Endothelial cell of umbilical vein (primary cell): ENCODE results near the gene ATP6V1D. TPM values are rescaled to one million over a fixed set of nuclear protein-coding genes. Genes with fewer than 3 reads are reported as not detected.

ENCODE experiments used
- BruUV-seq: library from RNA; stranded (reverse); fragments of 400-500 nt; replicated peaks from 2 replicates; lab custom pipeline; 2021; lab: Mats Ljungman, UMichigan
- CTCF ChIA-PET: fragments of 300-600, 350-600 bp; sonication (Branson Sonifier 250); formaldehyde crosslinking; loops from one replicate; lab custom pipeline; 2021; ENCODE audit warnings: antibody characterized with exemption, inconsistent platforms; lab: Charles Lee
- POLR2A ChIA-PET: fragments of 300-600, 350-600 bp; sonication (Branson Sonifier 250); formaldehyde crosslinking; loops from one replicate; lab custom pipeline; 2021; ENCODE audit warnings: antibody characterized with exemption, inconsistent platforms; lab: Charles Lee
- DNase-seq: peaks from one replicate; pipeline ENCODE4 v3.0.0-alpha.2; 2011; ENCODE audit warnings: low read depth, low spot score
- FAIRE-seq: peaks from 2 replicates; lab custom pipeline; 2011; peaks lifted over from hg19 to GRCh38; lab: Jason Lieb, UNC
- H2AFZ ChIP-seq: 2 replicates; pipeline ENCODE4 v1.6.0; 2012; ENCODE audit warnings: low read depth, low read length, control low read depth, inconsistent platforms
- H3K27ac ChIP-seq: 2 replicates; pipeline ENCODE4 v1.5.1; 2011; ENCODE audit warnings: low read depth, mild to moderate bottlenecking, control low read depth, low read length, moderate library complexity; ENCODE audit not compliant: insufficient read depth
- H3K27me3 ChIP-seq, 2 experiments: 2 replicates each; pipeline versions ENCODE4 v1.6.0 to v1.6.1; 2011; ENCODE audit warnings: low read length in 2 of 2, mixed read lengths in 1 of 2; ENCODE audit not compliant: control insufficient read depth in 2 of 2, insufficient read depth in 2 of 2
- H3K36me3 ChIP-seq, 2 experiments: 2 replicates in 1 of 2; 3 replicates in 1 of 2; pipeline ENCODE4 v1.5.1; 2011; ENCODE audit warnings: low read length in 2 of 2, mild to moderate bottlenecking in 1 of 2, moderate library complexity in 1 of 2; ENCODE audit not compliant: control insufficient read depth in 2 of 2, insufficient read depth in 2 of 2; ENCODE audit errors: extremely low read depth in 1 of 2
- H3K4me1 ChIP-seq: 3 replicates; pipeline ENCODE4 v1.5.1; 2011; ENCODE audit warnings: mild to moderate bottlenecking, low read length; ENCODE audit not compliant: control insufficient read depth, insufficient read depth; ENCODE audit errors: extremely low read depth
- H3K4me2 ChIP-seq: 2 replicates; pipeline ENCODE4 v1.6.1; 2011; ENCODE audit warnings: low read length, control low read depth, mixed read lengths; ENCODE audit not compliant: insufficient read depth
- H3K4me3 ChIP-seq, 3 experiments: fragments of 200-600 bp in 1 of 3; sonication (generic), shearing (Covaris generic) in 1 of 3; replicated peaks in 1 of 3; 2 replicates each; pipeline ENCODE4 v1.5.1; 2011 to 2016; ENCODE audit warnings: control low read depth in 3 of 3, low read length in 3 of 3, mild to moderate bottlenecking in 2 of 3, inconsistent platforms in 1 of 3, low read depth in 1 of 3, moderate library complexity in 1 of 3; ENCODE audit not compliant: insufficient read depth in 1 of 3
- H3K79me2 ChIP-seq: 2 replicates; pipeline ENCODE4 v1.6.0; 2012; ENCODE audit warnings: low read length, inconsistent platforms; ENCODE audit not compliant: control insufficient read depth, insufficient read depth
- H3K9ac ChIP-seq: replicated peaks from 2 replicates; pipeline ENCODE3; 2011; ENCODE audit warnings: low read length, control low read depth; ENCODE audit not compliant: insufficient read depth; ENCODE audit errors: extremely low read depth
- H3K9me1 ChIP-seq: replicated peaks from 3 replicates; pipeline ENCODE4 v1.6.0; 2011; ENCODE audit warnings: mild to moderate bottlenecking, low read length; ENCODE audit not compliant: control insufficient read depth, insufficient read depth; ENCODE audit errors: extremely low read depth
- H3K9me3 ChIP-seq: replicated peaks from 2 replicates; pipeline ENCODE4 v1.5.1; 2012; ENCODE audit warnings: low read length, inconsistent platforms; ENCODE audit not compliant: control insufficient read depth, insufficient read depth
- H4K20me1 ChIP-seq: replicated peaks from 2 replicates; pipeline ENCODE3; 2011; ENCODE audit warnings: mild to moderate bottlenecking, low read length; ENCODE audit not compliant: control insufficient read depth, insufficient read depth; ENCODE audit errors: extremely low read depth
- CTCF ChIP-seq, 2 donors: IDR thresholded peaks; 1 replicate in 1 of 2; 2 replicates in 1 of 2; pipeline ENCODE4 v1.5.1; 2011; ENCODE audit warnings: low read length in 2 of 2, mild to moderate bottlenecking in 2 of 2, moderate library complexity in 2 of 2, control low read depth in 1 of 2, inconsistent platforms in 1 of 2, low read depth in 1 of 2; ENCODE audit not compliant: insufficient read depth in 1 of 2; ENCODE audit errors: extremely low read depth in 1 of 2
- EZH2 ChIP-seq: IDR thresholded peaks from 2 replicates; pipeline ENCODE4 v1.6.1; 2012; ENCODE audit warnings: borderline replicate concordance, low read depth, mild to moderate bottlenecking, moderate library complexity, low read length, inconsistent platforms; ENCODE audit not compliant: severe bottlenecking
- FOS ChIP-seq: IDR thresholded peaks from 2 replicates; pipeline ENCODE4 v1.6.1; 2011; ENCODE audit warnings: mild to moderate bottlenecking, low read length, moderate library complexity, borderline replicate concordance; ENCODE audit not compliant: insufficient read depth
- GATA2 ChIP-seq: IDR thresholded peaks from 2 replicates; pipeline ENCODE4 v1.7.0; 2011; ENCODE audit warnings: low read depth, mild to moderate bottlenecking, moderate library complexity, mixed read lengths, low read length; ENCODE audit not compliant: insufficient read length, insufficient read depth
- JUN ChIP-seq: IDR thresholded peaks from 2 replicates; pipeline ENCODE4 v1.6.1; 2011; ENCODE audit warnings: borderline replicate concordance, low read depth; ENCODE audit not compliant: insufficient read length, insufficient read depth
- MAX ChIP-seq: IDR thresholded peaks from 2 replicates; pipeline ENCODE4 v1.6.1; 2011; ENCODE audit not compliant: insufficient read depth, insufficient read length
- MYC ChIP-seq: IDR thresholded peaks from one replicate; pipeline ENCODE4 v1.6.1; 2011; ENCODE audit warnings: mild to moderate bottlenecking, low read depth, low read length
- POLR2A ChIP-seq: IDR thresholded peaks from 2 replicates; pipeline ENCODE4 v1.6.1; 2012; ENCODE audit warnings: low read depth, mild to moderate bottlenecking, control low read depth, low read length
- POLR2AphosphoS5 ChIP-seq: IDR thresholded peaks from 2 replicates; pipeline ENCODE4 v1.6.1; 2012; ENCODE audit warnings: low read depth, mild to moderate bottlenecking, control low read depth, low read length, moderate library complexity; ENCODE audit not compliant: insufficient read depth
- dilution Hi-C: fragments of 300-500 bp; cut with MboI; formaldehyde crosslinking; loops from one replicate; pipeline ENCODE4 v1.15.0; 2019; ENCODE audit warnings: low sequenced_read_pairs; ENCODE audit not compliant: extremely low pct_ligation_motif_present
- intact Hi-C: fragments of 100-400 bp; cut with micrococcal nuclease; formaldehyde crosslinking; loops from one replicate; pipeline ENCODE4 v1.10.0; 2022
- polyA plus RNA-seq, 4 experiments: library from polyadenylated mRNA; depleted of rRNA in 3 of 4; stranded (reverse) in 3 of 4; unstranded in 1 of 4; fragments of >200 nt; gene quantifications; 2 replicates each; pipeline versions ENCODE4 v1.2.1 to v1.2.3, GENCODE V29; 2011 to 2012; ENCODE audit warnings: missing spikeins in 1 of 4
- total RNA-seq: library from RNA; stranded (reverse); gene quantifications from 2 replicates; pipeline ENCODE4 v1.2.3, GENCODE V29; 2021

Gene ATP6V1D
- total and polyA plus RNA-seq, 2 donors (not counting 3 experiments of a cell fraction or from before 2014, with no cell fraction given), result 28.6 to 63.1 TPM

GRCh38 chr14:67319142-67319541 lies 40.5 kb downstream of the ATP6V1D start:
- H3K27ac ChIP-seq, result no peak overlapping the region
- DNase-seq (no peak), FAIRE-seq (no peak)
- ChIA-PET POLR2A (no interaction called here), CTCF (interaction anchor here (0.9 to 1.3 kb wide), 2 partner anchors 8 to 33 kb away, joined by 3 to 4 read pairs; no protein-coding TSS in a partner anchor)
- no peak overlapping the region for H3K4me2 ChIP-seq
- no TSS peak for BruUV-seq
- H3K27me3 ChIP-seq, result no peaks in the 10 kb centered on the region
- no peaks in the 10 kb centered on the region for H3K9me1 ChIP-seq
- no peak overlapping the region for H3K4me3 ChIP-seq
- dilution Hi-C loops (no loop called here), intact Hi-C loops (no loop called here)
- no peaks in the 10 kb centered on the region for H3K9me3 ChIP-seq
- TF ChIP-seq POLR2A (no peak), POLR2AphosphoS5 (no peak), EZH2 (no peak), CTCF (IDR thresholded peaks at IDR 0.05; ENCODE audit: extremely low read depth in 1 of 2, insufficient read depth in 1 of 2, low read depth in 1 of 2, low read length in 2 of 2) (no peak), JUN (no peak), MAX (no peak), GATA2 (no peak), FOS (no peak), MYC (no peak)
- no peaks in the 10 kb centered on the region for H4K20me1 ChIP-seq
- no peaks in the 10 kb centered on the region for H3K79me2 ChIP-seq
- H2AFZ ChIP-seq, result no peak overlapping the region
- peaks cover 2 to 3% of the 10 kb centered on the region in 2 experiments for H3K36me3 ChIP-seq
- no peak overlapping the region for H3K9ac ChIP-seq
- H3K4me1 ChIP-seq, result no peaks in the 10 kb centered on the region
